GM12892 (cell line): Measurements from ENCODE around the gene SNAPIN.

Source experiments
- DNase-seq: peaks from one replicate; pipeline ENCODE4 v3.0.0; 2011; ENCODE audit not compliant: insufficient read length
- FAIRE-seq: peaks from 2 replicates; lab custom pipeline; 2011; peaks lifted over from hg19 to GRCh38; lab: Jason Lieb, UNC
- POLR2A ChIP-seq: IDR thresholded peaks from 2 replicates; pipeline ENCODE4 v1.6.1; 2011; ENCODE audit warnings: low read depth, low read length, control low read depth

SNAPIN gene

DNA sequence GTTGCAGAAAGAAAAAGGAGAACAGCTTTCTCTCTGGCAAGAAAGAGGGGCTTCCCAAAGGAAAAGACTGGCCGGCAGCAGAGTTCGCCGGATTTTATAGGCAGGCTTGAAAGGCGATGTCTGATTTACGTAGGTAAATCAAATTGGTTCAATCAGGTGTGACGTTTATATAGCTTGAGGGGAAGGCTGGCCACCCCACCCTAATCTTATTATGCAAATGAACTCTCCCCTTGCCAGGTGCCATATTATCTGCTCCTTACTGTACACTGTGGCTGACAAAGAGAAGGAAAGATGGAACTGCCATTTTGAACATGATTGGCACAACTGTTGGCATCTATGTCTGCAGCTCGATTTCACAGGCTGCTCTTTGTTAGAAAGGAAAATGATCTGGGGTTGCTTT, 52.5 kb downstream of the SNAPIN start:
- FAIRE-seq: no peak
- no peak for TF ChIP-seq POLR2A
- DNase-seq: no peak
